BLaER1 (cell line): ENCODE data around the gene TTLL11.
A peak's percentile ranks its signal among the peaks of the same experiment; 100 is the strongest.

Experiments
- H3K27ac ChIP-seq: shearing (Covaris generic); formaldehyde crosslinking; 2 replicates; pipeline ENCODE4 v1.8.1; 2022
- H3K27me3 ChIP-seq: shearing (Covaris generic); formaldehyde crosslinking; 2 replicates; pipeline ENCODE4 v1.8.1; 2022
- H3K36me3 ChIP-seq: shearing (Covaris generic); formaldehyde crosslinking; 2 replicates; pipeline ENCODE4 v1.8.1; 2022
- H3K4me1 ChIP-seq: shearing (Covaris generic); formaldehyde crosslinking; 2 replicates; pipeline ENCODE4 v1.8.1; 2022
- H3K4me2 ChIP-seq: shearing (Covaris generic); formaldehyde crosslinking; 2 replicates; pipeline ENCODE4 v1.8.1; 2022
- H3K4me3 ChIP-seq: shearing (Covaris generic); formaldehyde crosslinking; 2 replicates; pipeline ENCODE4 v1.8.1; 2022
- H3K9ac ChIP-seq: shearing (Covaris generic); formaldehyde crosslinking; 2 replicates; pipeline ENCODE4 v1.8.1; 2022
- H3K9me3 ChIP-seq: shearing (Covaris generic); formaldehyde crosslinking; 2 replicates; pipeline ENCODE4 v1.8.1; 2022
- H4K20me1 ChIP-seq: shearing (Covaris generic); formaldehyde crosslinking; 2 replicates; pipeline ENCODE4 v1.8.1; 2022
- Cebpa-rat ChIP-seq: shearing (Covaris generic); IDR thresholded peaks from 2 replicates; pipeline ENCODE4 v1.8.1; 2022

Gene TTLL11

DNA sequence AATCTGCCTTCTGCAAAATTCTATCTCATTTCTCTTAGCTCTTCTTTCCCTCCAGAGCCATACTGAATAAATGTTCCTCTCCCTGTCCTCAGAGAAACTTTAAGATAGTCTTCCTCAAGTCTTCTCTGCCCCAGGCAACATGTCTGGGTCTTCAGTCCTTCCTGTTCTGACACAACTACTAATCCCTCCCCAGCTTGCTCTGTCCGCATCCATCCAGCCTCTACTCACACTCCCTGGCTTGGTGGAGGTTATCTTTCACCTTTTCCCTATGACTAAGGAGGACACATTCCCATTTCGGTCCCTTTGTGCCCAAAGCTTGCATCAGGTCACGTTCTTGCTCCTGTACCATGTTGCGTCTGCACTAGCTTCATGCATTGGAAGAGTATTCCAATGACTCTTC, 143.3 kb downstream of the TTLL11 start:
- Histone ChIP-seq H3K36me3 (no peaks in the 10 kb centered on the region), H3K27ac (no peak overlapping the region), H3K27me3 (no peaks in the 10 kb centered on the region), H3K4me3 (no peak overlapping the region), H3K9me3 (no peaks in the 10 kb centered on the region), H4K20me1 (no peaks in the 10 kb centered on the region), H3K4me1 (peaks cover 83% of the 10 kb centered on the region), H3K9ac (no peak overlapping the region), H3K4me2 (peak overlapping the region; percentile 52)
- TF ChIP-seq Cebpa-rat, result no peak

DNA sequence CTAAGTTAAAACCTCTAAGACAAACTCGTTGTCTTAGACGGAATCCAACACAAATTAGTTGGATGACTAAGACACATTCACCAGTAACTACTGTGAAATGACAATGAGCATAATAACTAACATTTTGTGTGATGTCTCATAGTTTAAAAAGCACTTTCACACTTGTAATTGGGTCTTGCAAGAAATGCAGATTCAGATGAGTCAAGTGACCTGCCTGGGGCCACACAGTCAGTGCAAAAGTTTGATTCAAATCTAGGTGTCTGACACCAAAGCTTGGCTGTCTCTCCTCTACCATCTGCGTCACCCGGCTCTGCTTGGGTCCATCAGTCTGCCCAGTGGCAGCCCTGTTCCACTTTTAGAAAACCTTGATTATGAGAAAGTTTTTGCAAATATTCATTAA, 143.7 kb downstream of the TTLL11 start:
- H3K4me1 ChIP-seq, result peaks cover 83% of the 10 kb centered on the region
- no peak for TF ChIP-seq Cebpa-rat

DNA sequence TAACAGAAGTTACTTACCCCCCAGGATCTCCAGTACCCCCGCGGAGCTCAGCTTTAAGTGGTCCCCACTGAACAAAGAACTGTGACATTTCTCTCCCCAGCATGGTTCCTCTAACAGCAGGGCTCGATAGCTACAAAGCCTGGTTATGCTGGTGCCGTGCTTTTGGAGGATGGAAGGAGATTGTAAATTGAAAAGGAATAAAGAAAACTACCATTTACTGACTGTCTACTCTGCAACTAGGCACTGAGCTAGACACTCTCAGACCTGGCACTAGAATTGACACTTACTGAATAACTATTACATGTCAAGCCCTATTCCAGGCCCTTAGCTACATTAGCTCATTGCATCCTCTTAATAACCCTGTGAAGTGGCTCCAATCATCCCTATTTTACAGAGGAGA, 145.3 kb downstream of the TTLL11 start:
- Histone ChIP-seq H3K27ac (no peak overlapping the region), H3K36me3 (no peaks in the 10 kb centered on the region), H3K4me2 (peak overlapping the region; percentile 70; the same call in 1 of the 2 replicates), H3K4me1 (peaks cover 83% of the 10 kb centered on the region), H3K9me3 (no peaks in the 10 kb centered on the region), H3K4me3 (no peak overlapping the region), H3K9ac (no peak overlapping the region), H4K20me1 (no peaks in the 10 kb centered on the region), H3K27me3 (no peaks in the 10 kb centered on the region)
- no peak for TF ChIP-seq Cebpa-rat

More for the DNA sequence above, 143.7 kb downstream of the TTLL11 start:
- no peak overlapping the region for H3K4me3 ChIP-seq
- no peaks in the 10 kb centered on the region for H3K27me3 ChIP-seq
- H3K4me2 ChIP-seq, result no peak overlapping the region
- H4K20me1 ChIP-seq, result no peaks in the 10 kb centered on the region
- no peaks in the 10 kb centered on the region for H3K9me3 ChIP-seq
- H3K36me3 ChIP-seq, result no peaks in the 10 kb centered on the region
- H3K27ac ChIP-seq, result no peak overlapping the region
- no peak overlapping the region for H3K9ac ChIP-seq

DNA sequence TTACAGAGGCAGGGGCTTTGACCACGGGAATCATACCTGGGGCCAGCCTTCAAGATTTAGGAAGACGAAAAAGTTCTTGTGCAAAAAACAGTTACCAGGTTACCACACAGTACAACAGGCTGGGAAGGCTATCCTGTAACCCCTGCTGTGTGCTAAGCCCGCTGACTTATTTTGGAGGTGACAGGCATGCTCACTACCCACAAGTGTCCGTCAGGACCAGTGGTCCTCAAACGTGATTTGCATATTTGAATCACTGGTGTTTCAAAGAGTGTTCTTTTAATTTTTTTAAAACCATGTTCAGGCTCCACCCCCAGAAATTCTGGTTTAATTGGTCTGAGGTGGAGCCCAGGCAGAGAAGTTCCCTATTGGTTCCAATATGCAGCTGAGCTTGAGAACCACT, 146.6 kb downstream of the TTLL11 start:
- Histone ChIP-seq H3K27ac (peak overlapping the region; percentile 15; the same call in 1 of the 2 replicates), H3K4me3 (no peak overlapping the region), H3K4me1 (peaks cover 84% of the 10 kb centered on the region), H3K9me3 (no peaks in the 10 kb centered on the region), H3K4me2 (peak overlapping the region; percentile 70), H4K20me1 (no peaks in the 10 kb centered on the region), H3K36me3 (no peaks in the 10 kb centered on the region), H3K9ac (0 out of 2 replicates have a peak overlapping the region, but pooled peaks have one; percentile 7), H3K27me3 (no peaks in the 10 kb centered on the region)
- no peak for TF ChIP-seq Cebpa-rat

DNA sequence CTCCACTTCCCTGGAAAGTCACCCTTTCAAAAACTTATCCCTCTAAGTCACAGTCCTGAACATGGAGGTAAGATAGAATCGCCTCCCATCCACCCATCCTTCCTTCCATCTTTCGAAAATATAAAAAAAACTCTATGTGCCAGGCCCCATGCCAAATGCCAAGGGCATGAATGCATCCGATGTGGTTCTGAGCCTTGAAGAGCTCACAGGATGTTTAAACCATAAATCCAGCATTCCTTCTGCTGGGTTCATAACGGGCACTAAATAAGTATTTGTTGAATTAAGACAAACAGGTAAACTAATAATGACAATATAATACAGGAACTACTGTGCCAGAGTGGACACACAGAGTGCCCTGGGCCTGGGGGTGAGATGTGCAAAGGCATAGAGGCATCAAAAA, 147.3 kb downstream of the TTLL11 start:
- H3K36me3 ChIP-seq, result no peaks in the 10 kb centered on the region
- no peak for TF ChIP-seq Cebpa-rat
- peaks cover 84% of the 10 kb centered on the region for H3K4me1 ChIP-seq
- H3K4me3 ChIP-seq, result no peak overlapping the region
- H3K27ac ChIP-seq, result peak overlapping the region; percentile 15; the same call in 1 of the 2 replicates
- H3K9me3 ChIP-seq, result no peaks in the 10 kb centered on the region
- no peaks in the 10 kb centered on the region for H4K20me1 ChIP-seq
- H3K9ac ChIP-seq, result no peak overlapping the region
- no peaks in the 10 kb centered on the region for H3K27me3 ChIP-seq
- peak overlapping the region; percentile 70 for H3K4me2 ChIP-seq

DNA sequence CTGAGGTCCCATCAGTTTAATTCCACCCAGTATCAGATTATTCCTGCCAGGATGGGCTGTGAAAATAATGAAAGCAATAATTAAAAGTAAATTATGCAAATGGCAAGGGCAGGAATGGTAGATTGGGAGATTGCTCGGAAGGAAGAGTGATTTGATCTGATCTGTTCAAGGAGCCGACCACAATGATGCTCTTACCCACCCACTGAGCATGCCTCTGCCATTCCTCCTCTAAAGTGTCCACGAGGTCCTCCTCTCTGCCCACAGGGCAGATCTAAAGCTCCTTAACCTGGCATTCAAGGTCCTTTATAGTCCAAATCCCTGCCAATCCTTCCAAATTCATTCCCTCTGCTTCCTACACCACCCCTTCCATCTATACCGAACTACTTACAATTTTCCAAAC, 147.8 kb downstream of the TTLL11 start:
- no peaks in the 10 kb centered on the region for H3K27me3 ChIP-seq
- H3K4me3 ChIP-seq, result no peak overlapping the region
- no peaks in the 10 kb centered on the region for H3K9me3 ChIP-seq
- peak overlapping the region; percentile 70 for H3K4me2 ChIP-seq
- H4K20me1 ChIP-seq, result no peaks in the 10 kb centered on the region
- H3K36me3 ChIP-seq, result no peaks in the 10 kb centered on the region
- peaks cover 84% of the 10 kb centered on the region for H3K4me1 ChIP-seq
- no peak overlapping the region for H3K9ac ChIP-seq
- peak overlapping the region; percentile 59; the same call in 1 of the 2 replicates for H3K27ac ChIP-seq
- no peak for TF ChIP-seq Cebpa-rat

DNA sequence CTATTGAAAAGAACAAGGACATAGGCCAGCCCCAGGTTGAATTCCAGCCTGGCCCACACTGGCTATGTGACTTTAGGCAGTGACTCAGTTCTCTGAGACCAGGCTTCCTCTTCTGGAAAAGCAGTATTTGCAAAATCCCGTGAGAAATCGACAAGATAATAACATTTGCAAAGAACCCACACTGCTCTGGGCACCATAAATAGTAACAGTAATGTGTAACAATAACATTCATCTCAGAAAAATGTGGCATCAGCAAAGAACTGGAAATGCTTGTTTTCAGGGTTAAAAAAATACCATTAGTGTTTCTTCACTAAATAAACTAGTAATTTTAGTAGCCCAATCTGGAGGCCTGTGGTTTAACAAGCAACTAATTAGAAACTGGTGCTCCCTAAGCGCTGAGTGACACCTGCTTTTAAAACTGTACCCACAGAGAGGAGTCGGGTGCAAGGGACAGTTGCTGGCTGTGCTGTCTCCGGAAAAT, 148.4 kb downstream of the TTLL11 start:
- H3K4me1 ChIP-seq, result peaks cover 84% of the 10 kb centered on the region
- no peaks in the 10 kb centered on the region for H3K27me3 ChIP-seq
- TF ChIP-seq Cebpa-rat, result no peak
- no peaks in the 10 kb centered on the region for H3K36me3 ChIP-seq
- H3K27ac ChIP-seq, result peak overlapping the region; percentile 59; the same call in 1 of the 2 replicates
- H3K4me2 ChIP-seq, result peak overlapping the region; percentile 70
- no peak overlapping the region for H3K4me3 ChIP-seq
- no peaks in the 10 kb centered on the region for H4K20me1 ChIP-seq
- no peak overlapping the region for H3K9ac ChIP-seq
- no peaks in the 10 kb centered on the region for H3K9me3 ChIP-seq

DNA sequence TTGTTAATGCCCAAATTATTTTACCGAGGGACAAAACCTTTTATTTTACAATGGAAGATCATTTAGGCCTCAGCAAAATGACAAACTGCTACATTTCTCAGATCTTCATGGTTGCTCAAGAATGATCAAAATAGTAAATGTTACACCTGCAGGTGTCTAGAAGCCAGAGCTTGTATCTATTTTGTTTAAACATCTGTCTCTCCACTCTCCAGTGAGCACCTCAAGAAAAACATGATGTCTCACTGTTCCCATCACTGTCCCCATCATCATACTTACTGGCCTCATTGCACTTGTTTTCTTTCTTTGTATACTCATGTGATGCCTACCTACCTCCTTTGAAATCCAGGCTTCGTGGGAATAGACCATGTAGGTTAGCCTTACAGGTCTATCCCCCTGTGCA, 149.6 kb downstream of the TTLL11 start:
- H3K4me3 ChIP-seq, result no peak overlapping the region
- no peaks in the 10 kb centered on the region for H3K27me3 ChIP-seq
- peak overlapping the region; percentile 70 for H3K4me2 ChIP-seq
- no peak for TF ChIP-seq Cebpa-rat
- no peaks in the 10 kb centered on the region for H3K9me3 ChIP-seq
- H3K4me1 ChIP-seq, result peaks cover 88% of the 10 kb centered on the region
- H4K20me1 ChIP-seq, result no peaks in the 10 kb centered on the region
- H3K9ac ChIP-seq, result peak overlapping the region; percentile 56; the same call in 1 of the 2 replicates
- H3K27ac ChIP-seq, result peak overlapping the region; percentile 59
- no peaks in the 10 kb centered on the region for H3K36me3 ChIP-seq

DNA sequence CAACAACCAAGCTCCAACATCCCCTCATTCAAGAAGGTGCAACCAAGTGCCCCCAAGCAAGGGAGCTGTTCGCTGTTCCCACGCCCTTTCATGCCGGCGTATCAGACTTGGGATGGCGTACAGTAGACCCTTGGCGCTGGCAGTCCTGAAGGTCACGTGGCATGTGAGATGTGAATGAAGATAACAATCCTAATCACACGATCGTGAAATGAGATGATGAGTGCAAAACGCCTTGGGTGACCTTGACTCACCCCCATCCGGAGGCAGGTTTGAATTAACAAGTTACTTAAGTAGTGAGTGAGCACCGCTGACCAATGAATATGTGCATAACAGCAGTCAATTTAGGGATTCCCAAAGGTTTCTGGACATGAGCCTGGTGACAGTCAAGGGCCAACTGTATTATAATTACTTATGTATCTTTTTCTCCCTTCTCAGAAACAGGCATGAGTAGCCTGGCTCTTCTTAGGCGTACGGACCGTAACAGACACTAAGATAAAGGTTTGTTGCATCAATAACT, 150.2 kb downstream of the TTLL11 start:
- Histone ChIP-seq H3K9ac (peak overlapping the region; percentile 56; the same call in 1 of the 2 replicates), H3K4me3 (no peak overlapping the region), H3K36me3 (no peaks in the 10 kb centered on the region), H3K4me1 (peaks cover 87% of the 10 kb centered on the region), H3K27ac (peak overlapping the region; percentile 59), H4K20me1 (no peaks in the 10 kb centered on the region), H3K27me3 (no peaks in the 10 kb centered on the region), H3K4me2 (peak overlapping the region; percentile 70), H3K9me3 (no peaks in the 10 kb centered on the region)
- no peak for TF ChIP-seq Cebpa-rat

DNA sequence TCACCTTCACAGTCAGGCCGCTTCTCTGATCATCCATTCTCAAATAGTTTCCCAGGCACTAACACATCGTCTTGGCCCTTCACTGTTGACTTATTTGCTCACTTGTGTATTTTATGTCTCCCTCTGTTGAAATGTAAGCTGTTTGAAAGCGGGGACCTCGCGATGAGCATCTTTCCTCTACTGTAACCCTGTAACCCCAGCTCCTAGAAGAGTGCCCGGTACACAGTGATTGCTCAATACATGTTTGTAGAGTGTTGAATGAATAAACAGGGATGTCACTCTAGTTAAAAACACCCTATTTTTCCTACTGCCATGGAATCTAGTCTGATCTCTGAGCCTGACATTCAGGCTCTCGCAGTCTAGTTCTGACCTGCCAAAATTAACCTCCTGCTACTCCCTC, 150.8 kb downstream of the TTLL11 start:
- Histone ChIP-seq H3K4me2 (peak overlapping the region; percentile 70), H3K4me3 (no peak overlapping the region)

More for the DNA sequence above, 150.8 kb downstream of the TTLL11 start:
- no peaks in the 10 kb centered on the region for H4K20me1 ChIP-seq
- no peaks in the 10 kb centered on the region for H3K27me3 ChIP-seq
- H3K36me3 ChIP-seq, result no peaks in the 10 kb centered on the region
- H3K9ac ChIP-seq, result peak overlapping the region; percentile 56; the same call in 1 of the 2 replicates
- peak overlapping the region; percentile 59 for H3K27ac ChIP-seq
- no peak for TF ChIP-seq Cebpa-rat
- peaks cover 81% of the 10 kb centered on the region for H3K4me1 ChIP-seq
- no peaks in the 10 kb centered on the region for H3K9me3 ChIP-seq
